ENCODE data around the gene ANAPC7.
"Not testable (repeated sequence)": the region's sequence is repeated elsewhere in the genome, so short reads cannot be mapped to it uniquely, and the experiment has no call there.

GRCh38 chr12:110429676-110430075 is 26.2 kb upstream of the ANAPC7 start:
- not testable (repeated sequence) for TF ChIP-seq TBX3 (IDR thresholded peaks at IDR 0.05; ENCODE audit: borderline replicate concordance); EZH2 (conservative IDR thresholded peaks at IDR 0.05; ENCODE audit: low read depth, low read length); CTCF (CRISPR knock-in tag; IDR thresholded peaks at IDR 0.05); ZNF280D (CRISPR knock-in tag; IDR thresholded peaks at IDR 0.05); ZNF292 (CRISPR knock-in tag; IDR thresholded peaks at IDR 0.05; ENCODE audit: borderline replicate concordance, low read depth); MAFK (conservative IDR thresholded peaks at IDR 0.05 in 1 of 2, IDR thresholded peaks at IDR 0.05 in 1 of 2; ENCODE audit: low read length in 2 of 2); ZNF263 (CRISPR knock-in tag; IDR thresholded peaks at IDR 0.05)

Measured in HepG2 (cell line).